B cell (primary cell): ENCODE data around the gene MED12L. TPM values are rescaled to one million over a fixed set of nuclear protein-coding genes. Genes with fewer than 3 reads are reported as not detected.

Experiments
- ATAC-seq: fragments of 200-7000 bp; cut with Tn5 transposase; one replicate; pipeline ENCODE4 v1.10.0; 2021; ENCODE audit warnings: low read depth, mild to moderate bottlenecking, moderate number of reproducible peaks, moderate library complexity
- CTCF ChIA-PET: fragments of 350-600 bp; sonication (Branson Sonifier 250); formaldehyde crosslinking; loops from one replicate; lab custom pipeline; 2021; ENCODE audit warnings: antibody characterized with exemption, inconsistent platforms; lab: Charles Lee
- POLR2A ChIA-PET: fragments of 350-600 bp; sonication (Branson Sonifier 250); formaldehyde crosslinking; loops from one replicate; lab custom pipeline; 2021; ENCODE audit warnings: antibody characterized with exemption; lab: Charles Lee
- DNase-seq: peaks from one replicate; pipeline ENCODE4 v3.0.0; 2013
- H2AFZ ChIP-seq: 2 replicates; pipeline ENCODE4 v1.6.1; 2012; ENCODE audit warnings: mild to moderate bottlenecking, low read depth, low read length; ENCODE audit not compliant: insufficient read depth, poor library complexity, severe bottlenecking
- H3K27ac ChIP-seq, 2 donors: 1 replicate in 1 of 2; 2 replicates in 1 of 2; pipeline ENCODE4 v1.5.1; 2012 to 2013; ENCODE audit warnings: low read length in 2 of 2, mild to moderate bottlenecking in 2 of 2, moderate library complexity in 1 of 2
- H3K27me3 ChIP-seq, 4 experiments: fragments of 200-600 bp in 1 of 4; sonication (generic) in 1 of 4; replicated peaks in 1 of 4; 1 replicate in 2 of 4; 2 replicates in 2 of 4; pipeline versions ENCODE4 v1.6.1 to v1.7.0; 2013 to 2016; ENCODE audit warnings: low read length in 3 of 4, mild to moderate bottlenecking in 2 of 4, mixed read lengths in 1 of 4, moderate library complexity in 1 of 4; ENCODE audit not compliant: insufficient read depth in 4 of 4, control insufficient read depth in 3 of 4; ENCODE audit errors: control extremely low read depth in 1 of 4
- H3K36me3 ChIP-seq, 2 experiments: replicated peaks in 1 of 2; 1 replicate in 1 of 2; 2 replicates in 1 of 2; pipeline versions ENCODE4 v1.6.1 to v1.7.1; 2013; ENCODE audit warnings: low read length in 1 of 2; ENCODE audit not compliant: insufficient read depth in 2 of 2, control insufficient read depth in 1 of 2; ENCODE audit errors: control extremely low read depth in 1 of 2, extremely low read depth in 1 of 2
- H3K4me1 ChIP-seq, 2 donors: fragments of 200-600 bp in 1 of 2; sonication (generic) in 1 of 2; 1 replicate in 1 of 2; 2 replicates in 1 of 2; pipeline versions ENCODE4 v1.5.1 to v1.6.1; 2013 to 2017; ENCODE audit warnings: low read length in 2 of 2; ENCODE audit not compliant: control insufficient read depth in 2 of 2, insufficient read depth in 2 of 2
- H3K4me2 ChIP-seq: replicated peaks from 2 replicates; pipeline ENCODE3; 2012; ENCODE audit warnings: mild to moderate bottlenecking, low read depth, low read length; ENCODE audit not compliant: poor library complexity, severe bottlenecking
- H3K4me3 ChIP-seq, 5 experiments: fragments of 200-600 bp in 1 of 5; sonication (generic) in 1 of 5; 1 replicate in 3 of 5; 2 replicates in 2 of 5; pipeline versions ENCODE4 v1.5.1 to v1.7.0; 2011 to 2016; ENCODE audit warnings: low read length in 4 of 5, mild to moderate bottlenecking in 4 of 5, low read depth in 2 of 5, control low read depth in 1 of 5, moderate library complexity in 1 of 5; ENCODE audit not compliant: insufficient read depth in 1 of 5; ENCODE audit errors: control extremely low read depth in 1 of 5, extremely low read depth in 1 of 5
- H3K79me2 ChIP-seq: fragments of 200-600 bp; sonication (generic); one replicate; pipeline ENCODE4 v1.6.0; 2016; ENCODE audit warnings: low read length; ENCODE audit not compliant: control insufficient read depth, insufficient read depth
- H3K9ac ChIP-seq: fragments of 200-600 bp; sonication (generic); 2 replicates; pipeline ENCODE4 v1.6.1; 2017; ENCODE audit warnings: mild to moderate bottlenecking, low read length, moderate library complexity
- H3K9me3 ChIP-seq, 3 donors: one replicate each; pipeline versions ENCODE4 v1.6.1 to v1.7.1; 2013; ENCODE audit warnings: low read length in 2 of 3; ENCODE audit not compliant: control insufficient read depth in 2 of 3, insufficient read depth in 1 of 3; ENCODE audit errors: control extremely low read depth in 1 of 3
- H4K20me1 ChIP-seq: 2 replicates; pipeline ENCODE4 v1.6.0; 2012; ENCODE audit warnings: mild to moderate bottlenecking, low read length; ENCODE audit not compliant: insufficient read depth, control insufficient read depth, poor library complexity, severe bottlenecking
- H3K27ac Mint-ChIP-seq: one replicate; pipeline ENCODE4 v1.8.0; 2021; ENCODE audit warnings: mixed read lengths
- H3K27me3 Mint-ChIP-seq: one replicate; pipeline ENCODE4 v1.8.0; 2021; ENCODE audit warnings: mixed read lengths
- H3K4me1 Mint-ChIP-seq: one replicate; pipeline ENCODE4 v1.8.0; 2021; ENCODE audit warnings: mixed read lengths
- H3K4me3 Mint-ChIP-seq: one replicate; pipeline ENCODE4 v1.8.0; 2021; ENCODE audit warnings: mixed read lengths
- H3K9me3 Mint-ChIP-seq: one replicate; pipeline ENCODE4 v1.8.0; 2022; ENCODE audit warnings: mixed read lengths; ENCODE audit not compliant: insufficient read depth
- CTCF ChIP-seq: fragments of 200-600 bp; IDR thresholded peaks from one replicate; pipeline ENCODE4 v1.8.0; 2022; ENCODE audit warnings: antibody characterized with exemption, mild to moderate bottlenecking
- EZH2 ChIP-seq: IDR thresholded peaks from 2 replicates; pipeline ENCODE4 v1.6.1; 2012; ENCODE audit warnings: borderline replicate concordance, low read depth, mild to moderate bottlenecking, moderate library complexity, low read length; ENCODE audit not compliant: insufficient read depth, poor library complexity, severe bottlenecking
- WGBS: methylation state at CpG from one replicate; pipeline ENCODE4 v1.1.5; 2013; ENCODE audit warnings: missing lambda C conversion rate; ENCODE audit not compliant: insufficient coverage; 5-methylcytosine and 5-hydroxymethylcytosine counted together
- intact Hi-C: fragments of 100-400 bp; cut with micrococcal nuclease; formaldehyde crosslinking; loops from one replicate; pipeline ENCODE4 v1.10.0; 2022
- polyA plus RNA-seq: library from polyadenylated mRNA; depleted of rRNA; stranded (reverse); fragments of >200 nt; gene quantifications from 2 replicates; pipeline ENCODE4 v1.2.3, GENCODE V29; 2012
- total RNA-seq, 2 donors: library from RNA; stranded (reverse); fragments of 120-200 nt in 1 of 2; gene quantifications; 1 replicate in 1 of 2; 2 replicates in 1 of 2; pipeline versions ENCODE4 v1.2.3 to v1.2.4, GENCODE V29; 2013 to 2022

Gene MED12L
- total and polyA plus RNA-seq, 2 donors (not counting 1 experiment from before 2014, with no cell fraction given) = 0.07 to 0.30 TPM

- peak overlapping the region; percentile 61 for H3K27ac Mint-ChIP-seq
- Histone ChIP-seq H3K4me1 (peaks cover 15 to 20% of the 10 kb centered on the region in 2 donors), H3K9ac (peak overlapping the region; percentile 64), H3K9me3 (peaks cover 0 to 7% (median 0%) of the 10 kb centered on the region in 3 donors), H3K79me2 (no peaks in the 10 kb centered on the region), H3K4me3 (peak overlapping the region; percentile 17 to 64 (median 54)), H3K27me3 (peaks cover 0 to 55% (median 28%) of the 10 kb centered on the region in 4 experiments), H2AFZ (peak overlapping the region; percentile 76), H3K36me3 (no peaks in the 10 kb centered on the region), H4K20me1 (no peaks in the 10 kb centered on the region), H3K27ac (no peak overlapping the region), H3K4me2 (peak overlapping the region; percentile 94)
- no peaks in the 10 kb centered on the region for H3K9me3 Mint-ChIP-seq
- ChIA-PET POLR2A (interaction anchor here (0.6 kb wide), 1 partner anchor 121 kb away, joined by 3 read pairs; no protein-coding TSS in a partner anchor), CTCF (interaction anchor here (0.6 to 1.5 kb wide), 3 partner anchors 10 to 863 kb away, joined by 3 to 4 read pairs (median 3); no protein-coding TSS in a partner anchor)
- H3K4me1 Mint-ChIP-seq = peaks cover 15% of the 10 kb centered on the region
- peak; percentile 71 for DNase-seq
- intact Hi-C loops = loop anchor here (10.0 kb wide), 1 partner anchor 322 kb away; the partner anchor contains the start of gene SIAH2
- 1% methylated on average over 74 of the region's 81 CpGs for WGBS
- peaks cover 42% of the 10 kb centered on the region for H3K27me3 Mint-ChIP-seq
- ATAC-seq = peak; percentile 67
- peak overlapping the region; percentile 90 for H3K4me3 Mint-ChIP-seq
- no peak for TF ChIP-seq EZH2
- TF ChIP-seq CTCF = no peak
Measured at GRCh38 chr3:151086484-151087456, 1.3 kb downstream of the MED12L start.
